ENCODE results near the gene WDR83. TPM values are rescaled to one million over a fixed set of nuclear protein-coding genes. Genes with fewer than 3 reads are reported as not detected.

The WDR83 gene
- total RNA-seq, 2 experiments from 2014 or later, result 6.5 to 6.6 TPM

GRCh38 chr19:12646551-12646950 lies 20.1 kb upstream of the WDR83 start:
- no peak overlapping the region for H3K4me3 ChIP-seq (ENCODE audit: low read length)
- H3K27ac ChIP-seq (ENCODE audit: low read depth in 1 of 2, low read length in 2 of 2), result no peak overlapping the region
- intact Hi-C loops (cut with DNase I, micrococcal nuclease), result no loop called here
- DNase-seq (no peak), ATAC-seq (ENCODE audit: poor library complexity) (no peak)
- H3K36me3 ChIP-seq (ENCODE audit: insufficient read depth, low read length), result peaks cover 9% of the 10 kb centered on the region
- TF ChIP-seq CTCF (IDR thresholded peaks at IDR 0.05), result no peak
- H3K4me1 ChIP-seq (ENCODE audit: insufficient read depth, low read length), result no peaks in the 10 kb centered on the region
- no peaks in the 10 kb centered on the region for H3K4me1 Mint-ChIP-seq (ENCODE audit: low read depth)
- H3K9me3 Mint-ChIP-seq, result no peaks in the 10 kb centered on the region
- no peaks in the 10 kb centered on the region for H3K27me3 ChIP-seq (ENCODE audit: control insufficient read depth in 1 of 2, insufficient read depth in 2 of 2, low read length in 2 of 2)
- H3K27me3 Mint-ChIP-seq, result no peaks in the 10 kb centered on the region
- H3K27ac Mint-ChIP-seq, result no peak overlapping the region
- POLR2A ChIA-PET, result no interaction called here
- no peaks in the 10 kb centered on the region for H3K9me3 ChIP-seq (ENCODE audit: control insufficient read depth in 1 of 2, insufficient read depth in 1 of 2, low read length in 2 of 2)
- CTCF ChIA-PET, result no interaction called here
- H3K36me3 Mint-ChIP-seq (ENCODE audit: low read depth), result peaks cover 26% of the 10 kb centered on the region
- no peak overlapping the region for H3K4me3 Mint-ChIP-seq

GRCh38 chr19:12647047-12647446 lies 19.6 kb upstream of the WDR83 start:
- H3K27me3 ChIP-seq (ENCODE audit: control insufficient read depth in 1 of 2, insufficient read depth in 2 of 2, low read length in 2 of 2), result no peaks in the 10 kb centered on the region
- no peak overlapping the region for H3K4me3 ChIP-seq (ENCODE audit: low read length)
- H3K4me1 Mint-ChIP-seq (ENCODE audit: low read depth), result no peaks in the 10 kb centered on the region
- H3K4me1 ChIP-seq (ENCODE audit: insufficient read depth, low read length), result no peaks in the 10 kb centered on the region
- ChIA-PET CTCF (no interaction called here), POLR2A (no interaction called here)
- peaks cover 14% of the 10 kb centered on the region for H3K36me3 ChIP-seq (ENCODE audit: insufficient read depth, low read length)
- no peak overlapping the region for H3K27ac Mint-ChIP-seq
- no peaks in the 10 kb centered on the region for H3K9me3 Mint-ChIP-seq
- DNase-seq (no peak), ATAC-seq (ENCODE audit: poor library complexity) (no peak)
- no peak overlapping the region for H3K27ac ChIP-seq (ENCODE audit: low read depth in 1 of 2, low read length in 2 of 2)
- intact Hi-C loops (cut with DNase I, micrococcal nuclease), result no loop called here
- no peak overlapping the region for H3K4me3 Mint-ChIP-seq
- no peaks in the 10 kb centered on the region for H3K9me3 ChIP-seq (ENCODE audit: control insufficient read depth in 1 of 2, insufficient read depth in 1 of 2, low read length in 2 of 2)
- no peak for TF ChIP-seq CTCF (IDR thresholded peaks at IDR 0.05)
- H3K27me3 Mint-ChIP-seq, result no peaks in the 10 kb centered on the region
- peaks cover 30% of the 10 kb centered on the region for H3K36me3 Mint-ChIP-seq (ENCODE audit: low read depth)

GRCh38 chr19:12647490-12648071 lies 19.0 kb upstream of the WDR83 start:
- Histone ChIP-seq H3K4me1 (ENCODE audit: insufficient read depth, low read length) (no peaks in the 10 kb centered on the region), H3K27ac (ENCODE audit: low read depth in 1 of 2, low read length in 2 of 2) (no peak overlapping the region), H3K9me3 (ENCODE audit: control insufficient read depth in 1 of 2, insufficient read depth in 1 of 2, low read length in 2 of 2) (no peaks in the 10 kb centered on the region), H3K4me3 (ENCODE audit: low read length) (no peak overlapping the region), H3K36me3 (ENCODE audit: insufficient read depth, low read length) (peaks cover 17% of the 10 kb centered on the region), H3K27me3 (ENCODE audit: control insufficient read depth in 1 of 2, insufficient read depth in 2 of 2, low read length in 2 of 2) (no peaks in the 10 kb centered on the region)
- CTCF ChIA-PET, result no interaction called here
- H3K36me3 Mint-ChIP-seq (ENCODE audit: low read depth), result peaks cover 30% of the 10 kb centered on the region
- no peak overlapping the region for H3K27ac Mint-ChIP-seq
- intact Hi-C loops (cut with DNase I, micrococcal nuclease), result no loop called here
- ATAC-seq (ENCODE audit: poor library complexity), result peak; percentile 80
- H3K27me3 Mint-ChIP-seq, result no peaks in the 10 kb centered on the region
- POLR2A ChIA-PET, result no interaction called here
- H3K9me3 Mint-ChIP-seq, result no peaks in the 10 kb centered on the region
- no peak overlapping the region for H3K4me3 Mint-ChIP-seq
- TF ChIP-seq CTCF (IDR thresholded peaks at IDR 0.05), result no peak
- peak in 6 of 14 experiments; percentile 23 to 58 (median 34) for DNase-seq
- no peaks in the 10 kb centered on the region for H3K4me1 Mint-ChIP-seq (ENCODE audit: low read depth)

Measured in CD4-positive, alpha-beta T cell (primary cell).